GM18868 (cell line): Measurements from ENCODE around the gene ZNG1F.
"Not testable (repeated sequence)": the region's sequence is repeated elsewhere in the genome, so short reads cannot be mapped to it uniquely, and the experiment has no call there.

ENCODE experiments used
- ATAC-seq: cut with Tn5 transposase; IDR thresholded peaks from one replicate; pipeline ENCODE4 v1.9.1; 2021; ENCODE audit warnings: mild to moderate bottlenecking, moderate library complexity; ENCODE audit not compliant: unreplicated experiment

The ZNG1F gene

GRCh38 chr9:41087157-41087780 lies 101.8 kb downstream of the ZNG1F start:
- not testable (repeated sequence) for ATAC-seq

- not testable (repeated sequence) for ATAC-seq
These were observed 102.4 kb downstream of the ZNG1F start for GRCh38 chr9:41086685-41087084.

GRCh38 chr9:41086215-41086614 lies 102.9 kb downstream of the ZNG1F start:
- peak; percentile 52 for ATAC-seq

DNA sequence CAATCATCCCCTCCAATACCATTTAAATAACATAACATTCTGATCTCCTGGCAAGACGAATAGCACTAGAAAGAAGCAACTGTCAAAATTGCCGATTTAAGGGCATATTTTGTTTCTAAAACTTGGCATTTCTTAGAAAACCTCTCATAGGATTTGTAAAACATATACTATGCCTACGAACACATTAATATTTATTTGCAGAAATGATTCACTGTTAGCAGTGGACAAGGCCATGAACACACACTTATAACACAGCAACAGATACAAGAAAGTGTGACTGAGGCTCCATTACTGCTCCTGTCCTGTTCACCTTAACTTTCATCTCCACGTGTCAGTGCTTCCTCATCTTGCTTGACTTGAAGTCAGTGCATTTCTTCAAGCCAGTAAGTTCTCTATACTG lies 106.8 kb downstream of the ZNG1F start:
- not testable (repeated sequence) for ATAC-seq
